ENCODE results near the gene SPATA31C2.
"Not testable (repeated sequence)": the region's sequence is repeated elsewhere in the genome, so short reads cannot be mapped to it uniquely, and the experiment has no call there.

SPATA31C2 gene

GRCh38 chr9:88138375-88138774 is at the start of gene SPATA31C2:
TSS of gene SPATA31C2 (minus strand) at chr9:88138475. CDS start at chr9:88138446, 29 bp downstream.
- DNase-seq = not testable (repeated sequence)

- DNase-seq = no peak
Observed at GRCh38 chr9:88187631-88188030, 49.4 kb upstream of the SPATA31C2 start.

DNA sequence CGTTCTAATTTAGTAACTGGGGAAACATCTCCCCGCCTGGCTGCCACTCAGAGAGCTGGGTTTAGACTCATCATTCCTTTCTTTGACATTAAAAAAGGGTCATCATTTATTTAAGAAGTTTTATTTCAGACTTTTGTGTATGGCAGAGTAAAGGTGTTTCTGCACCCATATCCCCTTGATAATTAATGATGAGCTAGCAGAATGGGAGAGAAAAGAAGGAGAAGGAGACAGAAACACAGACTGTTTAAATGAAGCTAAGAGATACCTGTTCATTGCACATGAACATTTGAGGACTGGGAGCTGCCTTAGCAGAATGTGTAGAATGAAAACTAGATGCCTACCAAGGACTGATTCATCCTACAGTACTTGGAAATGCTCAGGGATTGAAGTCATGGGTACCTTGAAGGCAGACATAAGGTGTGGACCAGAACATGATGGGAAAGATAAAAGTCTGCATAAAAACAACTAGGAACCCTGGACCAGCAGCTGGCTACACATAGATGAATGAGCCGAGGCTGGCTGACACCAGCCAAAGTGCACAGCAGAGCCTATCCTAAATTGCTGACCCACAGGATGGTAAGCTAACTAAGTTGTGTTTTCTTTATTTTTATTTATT is 48.3 kb upstream of the SPATA31C2 start:
- DNase-seq = no peak

DNA sequence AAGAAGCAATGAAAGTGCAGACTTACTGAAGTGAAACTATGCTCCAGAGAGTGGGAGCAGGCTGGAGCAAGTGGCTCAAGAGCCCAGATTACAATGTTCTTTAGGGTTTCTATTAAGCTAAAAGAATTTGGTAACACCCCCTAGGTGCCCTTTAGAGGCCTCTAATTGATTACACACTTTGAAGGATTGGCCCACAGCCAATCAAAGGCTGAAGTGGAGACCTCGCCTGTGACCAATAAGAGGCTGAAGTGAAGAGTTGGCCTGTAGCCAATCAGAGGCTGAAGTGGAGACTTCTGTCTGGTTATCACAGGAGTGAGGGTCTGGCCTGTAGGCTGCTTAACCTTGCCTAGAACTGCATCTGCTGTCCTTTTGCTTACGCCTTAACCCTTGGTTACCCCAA is 46.7 kb upstream of the SPATA31C2 start:
- DNase-seq = no peak

DNA sequence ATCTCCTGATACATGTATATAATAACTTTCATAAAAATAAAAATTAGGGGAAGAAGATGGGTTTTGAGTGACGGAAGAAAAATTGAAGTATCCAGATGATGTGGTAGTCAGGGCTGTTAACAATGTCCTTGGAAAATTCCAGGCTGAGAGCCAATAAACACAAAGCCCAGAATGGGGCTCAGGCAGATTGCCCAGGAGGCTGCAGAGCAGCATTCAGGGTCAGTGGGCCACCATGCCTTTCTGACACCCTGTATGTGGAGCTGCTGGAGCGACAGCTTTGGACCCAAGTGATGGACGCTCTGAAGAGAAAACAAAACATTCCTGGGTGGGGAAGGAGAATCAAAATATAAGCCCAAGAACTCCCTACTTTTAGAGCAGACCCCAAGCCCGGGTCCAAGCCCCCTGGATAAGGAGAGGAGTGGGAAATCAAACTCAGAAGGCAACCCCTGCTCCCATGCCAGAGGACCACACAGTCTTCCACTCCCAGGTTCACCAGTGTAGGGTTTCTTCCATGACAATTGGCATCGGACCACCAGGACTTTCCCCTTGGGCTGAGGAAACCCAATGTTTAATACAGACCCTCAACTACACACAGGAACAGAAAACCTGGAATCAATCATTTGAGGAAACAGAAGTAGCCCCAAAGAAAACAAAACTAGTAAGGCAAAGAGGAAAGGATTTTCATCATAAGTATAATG is 45.7 kb upstream of the SPATA31C2 start:
- DNase-seq = no peak

GRCh38 chr9:88182501-88182900 is 44.2 kb upstream of the SPATA31C2 start:
- DNase-seq = no peak

DNA sequence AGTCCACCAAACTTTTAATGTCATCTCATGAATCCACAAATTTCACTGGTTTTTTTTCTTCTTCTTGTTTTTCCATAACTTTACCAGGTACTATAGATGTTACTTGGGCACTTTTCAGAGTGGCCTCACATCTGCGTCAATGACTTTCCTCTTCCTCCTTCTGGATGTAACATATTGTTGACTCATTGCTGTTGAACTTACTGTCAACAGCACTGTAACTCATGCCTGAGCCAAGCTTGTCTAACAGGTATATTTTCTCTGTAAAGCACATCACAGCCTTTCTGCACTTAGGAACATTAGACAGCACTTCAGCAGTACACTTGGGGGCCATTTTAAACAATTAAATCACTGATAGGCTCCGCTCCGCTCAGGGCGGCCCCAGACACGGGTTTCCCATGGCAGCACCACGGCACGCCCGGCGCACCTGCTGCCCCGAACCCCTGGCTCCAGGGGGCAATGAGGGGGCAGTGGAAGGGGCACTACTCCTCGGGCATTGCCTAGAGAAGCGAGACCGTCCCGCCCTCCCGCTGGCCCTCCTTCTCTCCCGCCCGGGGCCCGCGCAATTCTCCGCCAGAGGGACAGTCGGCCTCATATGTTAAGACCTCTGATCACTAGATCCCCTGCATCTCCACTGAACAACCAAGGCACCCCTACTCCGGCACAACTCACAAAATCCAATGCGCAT is 41.9 kb upstream of the SPATA31C2 start:
- DNase-seq = no peak

DNA sequence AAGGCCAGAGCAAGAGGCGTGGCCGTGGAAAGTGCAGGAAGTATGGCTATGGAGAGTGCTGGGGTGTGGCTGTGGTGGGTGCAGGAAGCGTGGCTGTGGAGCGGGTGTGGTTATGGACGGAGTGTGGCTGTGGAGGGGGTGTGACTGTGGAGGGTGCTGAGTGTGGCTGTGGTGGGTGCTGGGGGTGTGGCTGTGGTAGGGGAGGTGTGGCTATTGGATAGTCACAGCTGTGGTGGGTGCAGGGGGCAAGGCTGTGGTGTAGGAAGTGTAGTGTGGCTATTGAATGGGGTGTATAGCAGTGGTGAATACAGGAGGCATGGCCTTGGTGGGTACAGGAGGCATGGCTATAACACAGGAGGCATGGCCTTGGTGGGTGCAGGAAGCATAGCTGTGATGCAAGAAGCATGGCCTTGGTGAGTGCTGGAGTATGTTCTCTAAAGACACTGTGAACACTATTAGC is 40.8 kb upstream of the SPATA31C2 start:
- no peak for DNase-seq

DNA sequence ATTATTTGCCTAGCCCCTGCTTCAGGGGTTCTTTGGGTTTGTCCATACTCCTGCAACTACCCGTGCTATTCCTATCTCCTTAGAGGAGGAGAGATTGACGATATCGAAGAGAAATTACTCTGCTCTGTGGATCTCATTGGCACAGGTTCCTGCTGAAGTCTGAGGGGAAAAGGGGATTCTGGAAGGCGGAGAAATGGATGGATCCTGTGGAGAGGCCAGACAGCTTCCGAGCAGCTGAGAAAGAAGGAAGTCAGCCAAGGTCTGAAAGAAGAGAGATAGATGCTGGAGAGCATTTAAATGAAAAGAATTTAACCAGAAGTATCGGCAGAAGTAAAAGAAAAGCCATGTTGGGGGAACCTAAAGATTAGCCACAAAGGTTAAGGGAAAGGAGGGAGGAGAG is 40.4 kb upstream of the SPATA31C2 start:
- DNase-seq = no peak

DNA sequence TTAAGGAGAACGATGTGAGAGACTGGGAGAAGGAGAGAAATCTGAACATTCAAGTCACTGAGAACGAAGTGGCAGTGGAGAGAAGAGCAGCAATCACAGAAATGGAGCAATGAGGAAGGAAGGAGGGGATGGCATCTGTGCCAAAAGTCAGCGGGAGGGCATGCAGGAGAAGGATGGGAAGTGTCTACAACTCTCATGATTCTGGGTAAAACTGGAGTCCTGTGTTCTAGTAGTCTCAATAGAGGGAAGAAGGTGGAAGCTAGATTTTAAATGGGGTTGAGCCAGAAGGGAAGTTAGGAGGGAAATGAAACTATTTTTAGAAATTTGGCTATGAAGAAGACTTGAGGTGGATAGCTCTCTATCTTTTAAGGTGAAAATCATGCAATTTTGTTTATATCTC is 39.1 kb upstream of the SPATA31C2 start:
- no peak for DNase-seq

- DNase-seq = no peak
Observed at GRCh38 chr9:88174324-88174723, 36.0 kb upstream of the SPATA31C2 start.

- DNase-seq = peak; percentile 28
Observed at GRCh38 chr9:88173378-88173999, 35.2 kb upstream of the SPATA31C2 start.

DNA sequence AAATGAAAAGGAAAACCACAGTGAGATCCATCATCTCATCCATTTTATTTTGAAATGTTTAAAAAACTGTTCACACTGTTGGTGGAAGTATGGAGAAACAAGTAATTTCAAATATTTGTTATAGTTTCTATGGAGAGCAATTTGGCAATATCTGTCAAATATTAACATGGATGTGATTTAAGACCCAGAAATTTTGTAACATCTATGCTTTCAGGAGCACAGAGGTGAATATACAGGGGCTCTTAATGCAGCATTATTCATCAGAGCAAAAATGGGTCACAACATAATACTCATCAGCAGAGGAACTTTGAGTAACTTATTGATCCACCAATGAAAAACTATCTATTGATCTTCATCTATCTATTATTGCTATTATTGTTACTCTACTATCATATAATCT is 31.4 kb upstream of the SPATA31C2 start:
- no peak for DNase-seq

DNA sequence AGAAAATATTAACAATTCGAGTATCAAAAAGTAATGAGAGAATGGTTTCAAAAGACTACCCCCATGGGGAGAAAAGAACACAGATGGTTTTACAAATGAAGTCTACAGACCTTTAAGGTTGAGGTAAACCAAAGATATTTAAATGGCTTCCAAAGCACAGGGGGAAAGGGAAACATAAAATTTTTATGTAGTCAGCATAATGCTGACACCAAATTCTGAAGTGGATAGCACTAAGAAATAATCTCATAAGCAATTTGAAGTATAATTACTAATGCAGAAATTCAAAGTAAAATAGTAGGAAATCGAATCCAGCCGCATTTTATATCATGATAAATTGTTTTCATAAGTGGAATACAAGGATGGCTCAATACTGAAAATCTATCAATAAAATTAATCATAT is 30.3 kb upstream of the SPATA31C2 start:
- no peak for DNase-seq

- no peak for DNase-seq
Observed at GRCh38 chr9:88166660-88167059, 28.4 kb upstream of the SPATA31C2 start.

DNA sequence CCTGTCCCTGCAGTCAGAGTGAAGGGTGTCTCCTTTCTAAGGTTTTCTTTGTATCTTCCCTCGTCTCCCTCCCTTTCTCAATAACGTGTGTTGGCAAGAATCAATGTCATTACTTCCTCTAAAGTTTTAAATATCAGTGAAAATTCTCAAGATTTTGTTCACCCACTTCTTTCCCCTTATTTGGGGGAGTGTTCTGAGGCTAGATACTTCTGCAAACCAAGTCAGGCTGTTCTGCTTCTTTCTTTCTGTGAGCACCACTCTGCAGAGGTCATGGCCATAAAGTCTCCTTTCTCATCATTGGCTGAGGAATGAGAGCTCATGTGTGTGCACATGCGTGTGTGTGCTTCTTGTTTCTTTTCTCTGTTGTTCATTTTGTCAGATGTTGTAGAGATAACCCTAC is 26.6 kb upstream of the SPATA31C2 start:
- DNase-seq = no peak

GRCh38 chr9:88161144-88161543 is 22.9 kb upstream of the SPATA31C2 start:
- DNase-seq = no peak

DNA sequence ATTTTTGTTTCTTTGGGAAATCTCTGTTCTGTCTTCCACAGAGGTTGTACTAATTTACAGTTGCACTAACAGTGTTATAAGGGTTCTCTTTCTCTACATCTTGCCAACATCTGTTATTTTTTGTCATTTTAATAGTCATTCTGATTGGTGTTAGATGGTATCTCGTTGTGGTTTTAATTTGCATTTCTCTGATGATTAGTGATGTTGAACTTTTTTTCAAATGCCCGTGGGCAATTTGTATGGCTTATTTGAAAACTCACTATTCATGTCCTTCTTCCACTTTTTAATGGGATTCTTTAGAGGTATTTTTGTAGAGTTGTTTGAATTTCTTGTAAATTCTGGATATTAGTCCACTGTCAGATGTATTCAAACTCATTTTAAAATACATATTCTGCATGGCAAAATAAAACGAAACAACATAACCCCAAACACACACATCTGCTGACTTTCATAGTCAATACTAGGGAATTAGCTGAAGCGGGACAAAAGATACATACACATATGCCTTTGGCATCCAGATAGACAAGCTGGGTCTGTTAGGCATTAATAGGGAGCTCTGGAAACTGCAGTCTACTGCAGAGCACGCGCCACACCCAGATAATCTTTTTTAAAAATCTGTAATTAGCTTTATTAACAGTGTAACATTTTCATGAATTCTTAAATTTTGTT is 5.8 kb upstream of the SPATA31C2 start:
- no peak for DNase-seq

GRCh38 chr9:88143179-88143578 is 4.9 kb upstream of the SPATA31C2 start:
- DNase-seq = no peak

DNA sequence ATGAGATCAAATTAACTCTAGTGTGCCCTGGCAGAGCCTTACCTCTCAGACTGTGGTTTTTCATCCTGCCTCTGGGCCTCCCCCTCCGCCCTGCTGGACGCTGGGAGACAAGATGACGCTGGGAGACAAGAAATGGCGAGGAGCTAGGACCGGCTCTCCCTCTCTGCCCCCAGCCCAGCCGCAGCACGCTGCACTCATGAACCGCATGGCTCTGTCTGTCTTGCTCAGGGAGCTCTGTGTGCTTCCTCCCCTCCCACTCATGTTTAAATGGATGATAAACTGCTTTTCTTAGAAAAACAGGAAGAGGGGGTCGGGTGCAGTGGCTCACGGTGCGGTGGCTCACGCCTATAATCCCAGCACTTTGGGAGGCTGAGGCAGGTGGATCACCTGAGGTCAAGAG is 4.7 kb downstream of the SPATA31C2 start:
- DNase-seq = not testable (repeated sequence)

- DNase-seq = not testable (repeated sequence)
Observed at GRCh38 chr9:88129556-88129955, 8.7 kb downstream of the SPATA31C2 start.

DNA sequence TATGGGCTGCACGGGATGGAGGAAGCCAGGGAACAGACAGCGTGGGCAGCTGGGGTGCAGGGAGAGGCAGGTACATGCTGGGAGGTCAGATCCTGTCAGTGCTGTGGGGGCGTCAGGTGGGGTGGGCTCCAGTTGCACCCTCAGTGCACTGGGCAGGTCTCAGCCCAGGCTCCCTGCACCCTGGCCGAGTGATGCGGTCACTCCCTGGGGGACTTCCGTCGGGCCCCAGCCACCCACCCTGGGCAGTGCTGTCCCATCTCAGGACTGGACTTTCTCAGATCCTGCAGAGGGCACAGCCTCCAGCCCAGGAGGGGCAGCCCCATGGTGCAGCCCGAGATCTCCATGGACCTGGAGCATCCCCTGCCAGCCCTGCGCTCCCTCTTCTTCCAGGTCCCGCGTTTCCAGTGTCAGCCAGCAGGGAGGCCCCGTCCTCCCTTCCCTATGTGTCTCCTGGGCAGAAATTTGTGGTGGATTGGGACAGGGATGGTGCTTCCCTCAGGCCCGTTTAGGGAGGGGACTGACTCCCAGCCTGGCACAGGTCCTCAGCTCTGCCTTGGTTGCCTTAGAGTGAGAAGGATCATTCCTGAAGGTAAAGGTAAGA is 10.5 kb downstream of the SPATA31C2 start:
- not testable (repeated sequence) for DNase-seq

DNA sequence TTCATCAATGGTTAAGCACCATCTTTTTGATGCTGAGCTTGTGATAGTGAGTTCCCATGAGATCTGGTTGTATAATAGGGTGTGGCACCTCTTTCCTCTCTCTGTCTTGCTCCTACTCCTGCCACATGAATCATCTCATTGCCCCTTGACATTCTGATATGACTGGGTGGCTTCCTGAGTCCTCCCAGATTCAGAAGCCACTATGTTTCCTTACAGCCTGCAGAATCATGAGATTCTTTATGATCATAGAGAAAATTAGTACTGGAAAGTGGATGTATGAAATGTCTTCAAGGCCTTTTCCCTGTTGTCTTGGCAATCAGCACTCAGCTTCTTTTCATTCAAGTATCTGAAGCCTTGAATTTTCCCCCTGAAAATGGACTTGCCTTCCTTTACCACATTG is 14.9 kb downstream of the SPATA31C2 start:
- DNase-seq = not testable (repeated sequence)
